ENCODE data around the gene PKNOX1.

PKNOX1 gene

DNA sequence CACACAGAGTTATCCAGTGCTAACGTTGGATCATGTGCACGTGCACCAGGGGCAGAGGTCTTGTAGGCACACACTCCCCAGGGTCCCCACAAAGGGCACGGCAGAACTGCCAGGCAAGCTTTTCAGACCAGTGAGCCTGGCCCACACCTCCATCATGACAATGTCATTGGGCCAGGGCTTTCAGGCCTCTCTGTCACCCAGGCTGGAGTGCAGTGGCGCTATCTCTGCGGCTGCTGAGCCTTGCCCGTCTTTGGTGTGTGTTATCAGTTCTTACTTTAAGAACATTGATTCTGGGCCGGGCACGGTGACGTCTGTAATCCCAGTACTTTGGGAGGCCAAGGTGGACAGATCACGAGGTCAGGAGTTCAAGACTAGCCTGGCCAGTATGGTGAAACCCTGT is 44.2 kb downstream of the PKNOX1 start:
- TF ChIP-seq, protein P1, sequence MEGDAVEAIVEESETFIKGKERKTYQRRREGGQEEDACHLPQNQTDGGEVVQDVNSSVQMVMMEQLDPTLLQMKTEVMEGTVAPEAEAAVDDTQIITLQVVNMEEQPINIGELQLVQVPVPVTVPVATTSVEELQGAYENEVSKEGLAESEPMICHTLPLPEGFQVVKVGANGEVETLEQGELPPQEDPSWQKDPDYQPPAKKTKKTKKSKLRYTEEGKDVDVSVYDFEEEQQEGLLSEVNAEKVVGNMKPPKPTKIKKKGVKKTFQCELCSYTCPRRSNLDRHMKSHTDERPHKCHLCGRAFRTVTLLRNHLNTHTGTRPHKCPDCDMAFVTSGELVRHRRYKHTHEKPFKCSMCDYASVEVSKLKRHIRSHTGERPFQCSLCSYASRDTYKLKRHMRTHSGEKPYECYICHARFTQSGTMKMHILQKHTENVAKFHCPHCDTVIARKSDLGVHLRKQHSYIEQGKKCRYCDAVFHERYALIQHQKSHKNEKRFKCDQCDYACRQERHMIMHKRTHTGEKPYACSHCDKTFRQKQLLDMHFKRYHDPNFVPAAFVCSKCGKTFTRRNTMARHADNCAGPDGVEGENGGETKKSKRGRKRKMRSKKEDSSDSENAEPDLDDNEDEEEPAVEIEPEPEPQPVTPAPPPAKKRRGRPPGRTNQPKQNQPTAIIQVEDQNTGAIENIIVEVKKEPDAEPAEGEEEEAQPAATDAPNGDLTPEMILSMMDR (conservative IDR thresholded peaks at IDR 0.05): no peak
- H3K27ac ChIP-seq: no peak overlapping the region

DNA sequence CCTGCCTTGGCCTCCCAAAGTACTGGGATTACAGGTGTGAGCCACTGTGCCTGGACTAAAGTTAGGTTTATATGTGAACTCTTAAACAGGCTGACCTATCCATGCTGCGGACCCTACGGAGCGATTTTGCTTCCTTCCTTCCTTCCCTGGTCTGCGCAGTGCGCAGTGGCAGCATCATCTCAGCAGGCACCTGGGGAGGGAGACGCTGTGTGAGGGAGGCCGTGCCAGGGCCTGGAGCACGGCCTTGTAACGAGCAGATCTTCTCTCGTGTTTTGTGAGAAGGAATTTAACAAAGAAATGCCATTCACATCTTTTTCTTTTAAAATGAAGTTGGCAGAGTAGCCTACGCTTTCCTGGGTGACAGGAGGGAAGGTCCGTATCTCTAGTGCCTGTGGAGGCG is 45.8 kb downstream of the PKNOX1 start:
- no peak for TF ChIP-seq ZFX (IDR thresholded peaks at IDR 0.05)
- no peak overlapping the region for H3K27ac ChIP-seq

DNA sequence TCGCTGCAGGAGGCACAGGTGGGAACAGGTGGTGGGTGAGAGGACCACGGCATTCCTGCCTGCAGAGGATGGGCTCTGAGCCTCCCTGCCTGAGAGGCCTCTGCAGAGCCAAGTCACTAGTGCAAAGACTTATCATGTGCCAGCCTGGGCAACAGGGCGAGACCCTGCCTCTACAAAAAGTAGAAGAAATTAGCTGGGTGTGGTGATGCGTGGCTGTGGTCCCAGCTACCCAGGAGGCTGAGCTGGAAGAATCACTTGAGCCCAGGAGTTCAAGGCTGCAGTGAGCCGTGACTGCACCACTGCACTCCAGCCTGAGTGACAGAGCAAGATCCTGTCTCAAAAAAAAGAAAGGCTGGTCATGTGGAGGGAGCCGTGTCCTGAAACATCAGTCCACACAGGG is 46.4 kb downstream of the PKNOX1 start:
- H3K27ac ChIP-seq: no peak overlapping the region
- TF ChIP-seq, protein P1 (conservative IDR thresholded peaks at IDR 0.05): no peak
- no peak for TF ChIP-seq ZFX (IDR thresholded peaks at IDR 0.05)

- TF ChIP-seq ZFX (IDR thresholded peaks at IDR 0.05): no peak
- TF ChIP-seq, protein P1 (conservative IDR thresholded peaks at IDR 0.05): no peak
- H3K27ac ChIP-seq: no peak overlapping the region
Observed at GRCh38 chr21:43021191-43021590, 46.8 kb downstream of the PKNOX1 start.

DNA sequence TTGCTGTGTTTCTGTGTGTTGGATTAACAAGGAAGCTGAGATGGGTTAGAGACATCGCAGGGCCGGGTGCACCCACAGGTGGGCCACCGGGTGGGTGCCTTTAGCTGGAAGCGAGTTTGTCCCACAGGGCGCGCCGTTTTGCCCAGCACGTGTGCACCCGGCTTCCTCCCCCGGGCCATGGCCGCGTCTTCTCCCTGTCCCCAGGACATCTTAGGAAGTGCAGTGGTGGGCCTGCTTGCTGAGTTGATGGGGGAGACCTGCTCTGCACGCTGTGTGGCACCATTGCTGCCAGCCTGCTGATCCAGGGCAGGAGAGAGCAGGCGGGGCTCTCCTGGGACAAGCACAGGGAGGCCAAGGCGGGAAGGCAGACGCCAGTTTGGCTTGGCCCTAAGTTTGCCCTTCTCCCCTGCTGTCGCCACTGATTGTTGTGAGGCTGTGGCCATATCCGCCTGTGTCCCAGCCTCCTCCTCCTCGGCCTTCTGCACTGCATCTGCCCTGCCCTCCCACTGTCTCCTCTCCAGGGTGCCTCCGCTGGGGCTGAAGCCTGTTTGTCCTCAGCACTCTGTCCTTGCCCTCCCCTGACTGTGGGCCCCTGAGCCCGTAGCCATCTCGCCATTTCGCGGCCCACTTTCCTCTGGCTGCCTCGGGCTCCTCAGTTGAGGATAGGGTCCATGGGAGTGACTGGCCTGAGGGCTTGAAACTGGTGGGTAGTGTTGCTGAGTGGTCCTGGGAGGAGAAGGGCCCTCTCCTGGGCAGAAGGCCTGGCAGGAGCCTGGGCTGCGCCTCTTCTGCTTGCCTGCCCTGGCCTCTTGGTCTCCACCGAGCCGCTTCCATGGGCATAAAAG is 47.6 kb downstream of the PKNOX1 start:
- H3K27ac ChIP-seq: no peak overlapping the region
- TF ChIP-seq, protein P1 (conservative IDR thresholded peaks at IDR 0.05): no peak
- no peak for TF ChIP-seq ZFX (IDR thresholded peaks at IDR 0.05)

- TF ChIP-seq, protein P1 (conservative IDR thresholded peaks at IDR 0.05): no peak
- TF ChIP-seq ZFX (IDR thresholded peaks at IDR 0.05): no peak
- H3K27ac ChIP-seq: no peak overlapping the region
Observed at GRCh38 chr21:43023175-43023574, 48.8 kb downstream of the PKNOX1 start.

DNA sequence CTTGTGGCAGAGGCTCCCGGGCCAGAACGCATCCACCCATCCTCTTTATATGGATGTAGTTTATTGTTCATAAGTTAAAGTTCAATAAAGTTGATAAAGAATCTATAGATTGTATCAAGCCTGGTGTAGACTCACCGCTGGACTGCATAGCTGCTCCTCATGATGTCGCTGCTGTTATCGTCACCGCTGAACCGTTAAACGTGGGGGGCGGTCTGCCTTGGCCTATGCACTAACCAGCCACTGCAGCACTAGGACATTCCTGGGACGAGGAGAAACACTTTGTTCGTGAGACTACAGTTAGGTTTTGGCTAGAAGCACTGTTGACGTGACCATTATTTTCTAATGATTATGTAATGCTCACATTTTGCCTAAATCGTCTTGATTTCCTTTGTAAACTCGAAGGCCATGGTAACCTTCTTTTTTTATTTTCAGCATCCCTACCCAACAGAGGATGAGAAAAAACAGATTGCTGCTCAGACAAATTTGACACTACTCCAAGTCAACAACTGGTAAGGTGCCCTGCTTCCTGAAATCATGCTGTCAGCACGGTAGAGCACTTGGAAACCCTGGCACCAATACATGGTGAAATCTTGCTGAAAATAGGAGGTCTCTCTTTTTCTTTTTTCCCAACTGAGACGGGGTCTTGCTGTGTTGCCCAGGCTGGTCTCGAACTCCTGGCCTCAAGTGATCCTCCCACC is 50.2 kb downstream of the PKNOX1 start:
- no peak overlapping the region for H3K27ac ChIP-seq
- TF ChIP-seq, protein P1 (conservative IDR thresholded peaks at IDR 0.05): no peak
- TF ChIP-seq ZFX (IDR thresholded peaks at IDR 0.05): no peak
